ENCODE measurements around the gene ANKHD1.

ANKHD1 gene

GRCh38 chr5:140372971-140373487 lies 28.6 kb upstream of the ANKHD1 start:
- CTCF ChIA-PET = interaction anchor here (0.6 to 2.0 kb wide), 22 partner anchors 9 to 353 kb away, joined by 3 to 15 read pairs (median 4); partner anchors contain the start of gene ANKHD1
- POLR2A ChIA-PET = interaction anchor here (0.8 to 2.2 kb wide), 7 partner anchors 28 to 318 kb away, joined by 3 to 9 read pairs (median 3); partner anchors contain the start of genes ANKHD1, HARS1, HARS2 and IK
- DNase-seq (ENCODE audit: extremely low spot score) = peak; percentile 77
- TF ChIP-seq ARNT (IDR thresholded peaks at IDR 0.05) (no peak), LEF1 (IDR thresholded peaks at IDR 0.05; ENCODE audit: borderline replicate concordance) (no peak), ZNF384 (IDR thresholded peaks at IDR 0.05) (no peak), FOXA1 (IDR thresholded peaks at IDR 0.05) (no peak), FOXK2 (IDR thresholded peaks at IDR 0.05) (no peak), SUZ12 (IDR thresholded peaks at IDR 0.05) (no peak), CTBP1 (IDR thresholded peaks at IDR 0.05; ENCODE audit: borderline replicate concordance) (no peak), NFRKB (IDR thresholded peaks at IDR 0.05) (no peak), FOXM1 (IDR thresholded peaks at IDR 0.05; ENCODE audit: borderline replicate concordance) (no peak), BHLHE40 (IDR thresholded peaks at IDR 0.05; ENCODE audit: borderline replicate concordance) (no peak), L3MBTL2 (conservative IDR thresholded peaks at IDR 0.05) (no peak)
- TF ChIP-seq, protein P1, sequence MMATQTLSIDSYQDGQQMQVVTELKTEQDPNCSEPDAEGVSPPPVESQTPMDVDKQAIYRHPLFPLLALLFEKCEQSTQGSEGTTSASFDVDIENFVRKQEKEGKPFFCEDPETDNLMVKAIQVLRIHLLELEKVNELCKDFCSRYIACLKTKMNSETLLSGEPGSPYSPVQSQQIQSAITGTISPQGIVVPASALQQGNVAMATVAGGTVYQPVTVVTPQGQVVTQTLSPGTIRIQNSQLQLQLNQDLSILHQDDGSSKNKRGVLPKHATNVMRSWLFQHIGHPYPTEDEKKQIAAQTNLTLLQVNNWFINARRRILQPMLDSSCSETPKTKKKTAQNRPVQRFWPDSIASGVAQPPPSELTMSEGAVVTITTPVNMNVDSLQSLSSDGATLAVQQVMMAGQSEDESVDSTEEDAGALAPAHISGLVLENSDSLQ (IDR thresholded peaks at IDR 0.05) = no peak

DNA sequence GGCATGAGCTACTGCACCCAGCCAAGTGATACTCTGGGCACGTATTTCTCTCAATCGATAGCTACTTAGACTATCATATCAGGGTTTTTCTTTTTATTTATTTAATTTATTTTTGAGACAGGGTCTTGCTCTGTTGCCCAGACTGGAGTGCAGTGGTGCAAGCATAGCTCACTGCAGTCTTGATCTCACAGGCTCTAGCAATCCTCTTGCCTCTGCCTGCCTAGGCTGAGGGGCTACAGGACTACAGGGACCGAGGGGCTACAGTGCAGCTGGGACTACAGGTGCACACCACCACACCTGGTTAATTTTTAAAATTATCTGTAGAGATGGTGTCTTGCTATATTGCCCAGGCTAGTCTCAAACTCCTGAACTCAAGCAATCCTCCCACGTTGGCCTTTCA lies 20.3 kb upstream of the ANKHD1 start:
- TF ChIP-seq BHLHE40 (IDR thresholded peaks at IDR 0.05; ENCODE audit: borderline replicate concordance) (no peak), CTBP1 (IDR thresholded peaks at IDR 0.05; ENCODE audit: borderline replicate concordance) (no peak), ELF4 (IDR thresholded peaks at IDR 0.05) (no peak), L3MBTL2 (conservative IDR thresholded peaks at IDR 0.05) (no peak), LEF1 (IDR thresholded peaks at IDR 0.05; ENCODE audit: borderline replicate concordance) (no peak)
- POLR2A ChIA-PET = no interaction called here
- no peak for DNase-seq (ENCODE audit: extremely low spot score)
- CTCF ChIA-PET = interaction anchor here (1.1 to 1.9 kb wide), 2 partner anchors 8 to 19 kb away, joined by 3 to 6 read pairs; no protein-coding TSS in a partner anchor

GRCh38 chr5:140381972-140382371 lies 19.7 kb upstream of the ANKHD1 start:
- no peak for TF ChIP-seq SP1 (IDR thresholded peaks at IDR 0.05)
- TF ChIP-seq, protein P1 (IDR thresholded peaks at IDR 0.05) = peak; percentile 47
- ChIA-PET CTCF (interaction anchor here (1.1 to 1.9 kb wide), 2 partner anchors 9 to 18 kb away, joined by 3 to 6 read pairs; no protein-coding TSS in a partner anchor), POLR2A (no interaction called here)
- no peak for DNase-seq (ENCODE audit: extremely low spot score)

GRCh38 chr5:140382866-140383265 lies 18.8 kb upstream of the ANKHD1 start:
- DNase-seq (ENCODE audit: extremely low spot score) = no peak
- ChIA-PET POLR2A (interaction anchor here (1.6 kb wide), 1 partner anchor 18 kb away, joined by 4 read pairs; the partner anchor contains the start of gene ANKHD1), CTCF (interaction anchor here (0.6 to 1.1 kb wide), 2 partner anchors 10 to 19 kb away, joined by 3 read pairs; no protein-coding TSS in a partner anchor)
- TF ChIP-seq FOXA1 (IDR thresholded peaks at IDR 0.05) (no peak), L3MBTL2 (conservative IDR thresholded peaks at IDR 0.05) (no peak), BHLHE40 (IDR thresholded peaks at IDR 0.05; ENCODE audit: borderline replicate concordance) (no peak), ELF4 (IDR thresholded peaks at IDR 0.05) (no peak), NFRKB (IDR thresholded peaks at IDR 0.05) (no peak)

DNA sequence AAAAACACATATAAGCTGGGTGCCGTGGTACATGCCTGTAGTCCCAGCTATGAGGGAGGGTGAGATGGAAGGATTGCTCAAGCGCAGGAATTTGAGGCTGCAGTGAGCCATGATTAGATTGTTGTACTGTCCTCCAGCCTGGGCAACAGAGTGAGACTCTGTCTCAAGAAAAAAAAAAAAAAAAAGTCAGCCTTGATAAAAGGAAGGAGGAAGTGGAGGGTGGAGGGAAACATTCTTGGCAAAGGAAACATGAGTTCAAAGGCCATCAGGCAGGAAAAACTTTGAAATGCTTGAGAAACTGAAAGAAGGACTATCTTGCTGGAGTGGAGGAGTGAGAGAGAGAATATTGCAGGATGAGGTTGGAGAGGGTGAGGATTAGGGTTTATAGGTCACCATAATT lies 18.3 kb upstream of the ANKHD1 start:
- no peak for DNase-seq (ENCODE audit: extremely low spot score)
- TF ChIP-seq HDGF (IDR thresholded peaks at IDR 0.05; ENCODE audit: borderline replicate concordance) = no peak
- ChIA-PET CTCF (interaction anchor here (0.6 to 1.1 kb wide), 2 partner anchors 10 to 19 kb away, joined by 3 read pairs; no protein-coding TSS in a partner anchor), POLR2A (interaction anchor here (1.6 kb wide), 1 partner anchor 18 kb away, joined by 4 read pairs; the partner anchor contains the start of gene ANKHD1)

DNA sequence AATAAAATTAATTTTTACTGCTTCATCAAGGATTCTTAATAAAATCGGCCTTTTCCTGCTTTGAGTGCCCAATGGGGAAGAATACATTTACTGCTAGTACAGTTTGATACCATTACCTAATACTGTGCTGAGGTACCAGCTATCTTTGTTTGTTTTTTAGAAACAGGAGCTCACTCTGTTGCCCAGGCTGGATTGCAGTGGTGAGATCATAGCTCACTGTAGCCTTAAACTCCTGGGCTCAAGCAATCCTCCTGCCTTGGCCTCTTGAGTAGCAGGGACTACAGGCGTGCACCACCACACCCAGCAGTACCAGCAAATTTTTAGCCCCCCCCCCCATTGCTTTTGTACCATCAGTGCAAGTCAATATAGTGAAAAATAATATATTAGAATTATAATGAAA lies 13.6 kb upstream of the ANKHD1 start:
- POLR2A ChIA-PET = interaction anchor here (4.1 kb wide), 1 partner anchor 14 kb away, joined by 24 read pairs; the partner anchor contains the start of gene ANKHD1
- CTCF ChIA-PET = interaction anchor here (0.9 to 1.2 kb wide), 2 partner anchors 15 to 36 kb away, joined by 3 read pairs; no protein-coding TSS in a partner anchor
- no peak for DNase-seq (ENCODE audit: extremely low spot score)
- TF ChIP-seq L3MBTL2 (conservative IDR thresholded peaks at IDR 0.05) = no peak
- no peak for TF ChIP-seq NFRKB (IDR thresholded peaks at IDR 0.05)
- TF ChIP-seq ZNF384 (IDR thresholded peaks at IDR 0.05) = no peak
- TF ChIP-seq TARDBP (IDR thresholded peaks at IDR 0.05) = no peak
- no peak for TF ChIP-seq ARNT (IDR thresholded peaks at IDR 0.05)
- TF ChIP-seq BHLHE40 (IDR thresholded peaks at IDR 0.05; ENCODE audit: borderline replicate concordance) = no peak
- no peak for TF ChIP-seq FOXM1 (IDR thresholded peaks at IDR 0.05; ENCODE audit: borderline replicate concordance)
- TF ChIP-seq HDGF (IDR thresholded peaks at IDR 0.05; ENCODE audit: borderline replicate concordance) = no peak
- no peak for TF ChIP-seq FOXK2 (IDR thresholded peaks at IDR 0.05)
- TF ChIP-seq LEF1 (IDR thresholded peaks at IDR 0.05; ENCODE audit: borderline replicate concordance) = no peak
- TF ChIP-seq ELF4 (IDR thresholded peaks at IDR 0.05) = no peak
- no peak for TF ChIP-seq CTBP1 (IDR thresholded peaks at IDR 0.05; ENCODE audit: borderline replicate concordance)
- TF ChIP-seq, protein P1 (IDR thresholded peaks at IDR 0.05) = no peak
- no peak for TF ChIP-seq FOXA1 (IDR thresholded peaks at IDR 0.05)
- no peak for TF ChIP-seq SP1 (IDR thresholded peaks at IDR 0.05)

DNA sequence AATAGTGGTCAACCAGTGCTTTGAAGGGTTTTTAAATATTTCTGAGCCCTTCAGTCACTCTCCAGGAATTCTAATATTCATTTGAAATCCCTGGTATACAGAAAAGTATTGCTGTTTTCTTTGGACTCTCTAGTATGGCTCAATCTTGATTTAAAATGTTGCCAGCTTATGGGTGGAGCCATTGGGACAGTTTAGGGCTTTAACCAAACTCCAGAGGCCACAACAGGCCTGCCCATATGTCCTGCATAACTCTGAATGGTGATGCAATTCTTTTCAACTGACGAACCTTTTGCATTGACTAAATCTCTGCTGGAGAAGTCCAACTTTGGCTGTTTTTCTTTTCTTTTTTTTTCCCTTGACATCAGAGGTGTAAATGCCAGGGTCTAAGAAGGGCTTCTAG lies 10.3 kb upstream of the ANKHD1 start:
- CTCF ChIA-PET = no interaction called here
- TF ChIP-seq BHLHE40 (IDR thresholded peaks at IDR 0.05; ENCODE audit: borderline replicate concordance) (no peak), FOXA1 (IDR thresholded peaks at IDR 0.05) (no peak), HDGF (IDR thresholded peaks at IDR 0.05; ENCODE audit: borderline replicate concordance) (no peak), CTBP1 (IDR thresholded peaks at IDR 0.05; ENCODE audit: borderline replicate concordance) (no peak), ARNT (IDR thresholded peaks at IDR 0.05) (no peak), FOXK2 (IDR thresholded peaks at IDR 0.05) (no peak), NFRKB (IDR thresholded peaks at IDR 0.05) (no peak), L3MBTL2 (conservative IDR thresholded peaks at IDR 0.05) (no peak), LEF1 (IDR thresholded peaks at IDR 0.05; ENCODE audit: borderline replicate concordance) (no peak), FOXM1 (IDR thresholded peaks at IDR 0.05; ENCODE audit: borderline replicate concordance) (no peak), ZNF384 (IDR thresholded peaks at IDR 0.05) (no peak), SP1 (IDR thresholded peaks at IDR 0.05) (no peak), TARDBP (IDR thresholded peaks at IDR 0.05) (no peak), ELF4 (IDR thresholded peaks at IDR 0.05) (no peak), SUZ12 (IDR thresholded peaks at IDR 0.05) (no peak)
- TF ChIP-seq, protein P1 (IDR thresholded peaks at IDR 0.05) = no peak
- no peak for DNase-seq (ENCODE audit: extremely low spot score)
- POLR2A ChIA-PET = interaction anchor here (1.3 kb wide), 1 partner anchor 11 kb away, joined by 12 read pairs; the partner anchor contains the start of gene ANKHD1
